Activated CD4-positive, alpha-beta T cell treated with anti-CD3 and anti-CD28 coated beads, Interleukin-2, amount 10 ng/mL, durations not matched to agents 24 days and 14 days (primary cell): ENCODE measurements around the gene MBD6. TPM values are rescaled to one million over a fixed set of nuclear protein-coding genes. Genes with fewer than 3 reads are reported as not detected.

Experiments
- DNase-seq: peaks from one replicate; pipeline ENCODE4 v3.0.0; 2022
- H3K27ac Mint-ChIP-seq: one replicate; pipeline ENCODE4 v1.8.0; 2022; ENCODE audit warnings: mild to moderate bottlenecking, mixed read lengths
- H3K27me3 Mint-ChIP-seq: one replicate; pipeline ENCODE4 v1.8.0; 2022; ENCODE audit warnings: mixed read lengths
- H3K36me3 Mint-ChIP-seq: one replicate; pipeline ENCODE4 v1.8.0; 2022; ENCODE audit warnings: low read depth, mild to moderate bottlenecking, mixed read lengths
- H3K4me1 Mint-ChIP-seq: one replicate; pipeline ENCODE4 v1.8.0; 2021; ENCODE audit warnings: mixed read lengths
- H3K4me3 Mint-ChIP-seq: one replicate; pipeline ENCODE4 v1.8.0; 2022; ENCODE audit warnings: mild to moderate bottlenecking, moderate library complexity, mixed read lengths
- H3K9me3 Mint-ChIP-seq: one replicate; pipeline ENCODE4 v1.8.0; 2021; ENCODE audit warnings: mixed read lengths
- intact Hi-C: fragments of 100-400 bp; cut with micrococcal nuclease; formaldehyde crosslinking; loops from one replicate; pipeline ENCODE4 v1.15.1; 2023
- total RNA-seq: library from RNA; stranded (reverse); gene quantifications from 2 replicates; pipeline ENCODE4 v1.2.3, GENCODE V29; 2022

Gene MBD6
- total RNA-seq, 1 donor from 2014 or later: 67.8 TPM

- Mint-ChIP-seq H3K4me1 (no peaks in the 10 kb centered on the region), H3K9me3 (no peaks in the 10 kb centered on the region), H3K4me3 (no peak overlapping the region), H3K27me3 (no peaks in the 10 kb centered on the region), H3K27ac (no peak overlapping the region), H3K36me3 (peaks cover 52% of the 10 kb centered on the region)
- DNase-seq: no peak
- intact Hi-C loops: no loop called here
Observed at GRCh38 chr12:57533108-57533507, 10.5 kb downstream of the MBD6 start.

DNA sequence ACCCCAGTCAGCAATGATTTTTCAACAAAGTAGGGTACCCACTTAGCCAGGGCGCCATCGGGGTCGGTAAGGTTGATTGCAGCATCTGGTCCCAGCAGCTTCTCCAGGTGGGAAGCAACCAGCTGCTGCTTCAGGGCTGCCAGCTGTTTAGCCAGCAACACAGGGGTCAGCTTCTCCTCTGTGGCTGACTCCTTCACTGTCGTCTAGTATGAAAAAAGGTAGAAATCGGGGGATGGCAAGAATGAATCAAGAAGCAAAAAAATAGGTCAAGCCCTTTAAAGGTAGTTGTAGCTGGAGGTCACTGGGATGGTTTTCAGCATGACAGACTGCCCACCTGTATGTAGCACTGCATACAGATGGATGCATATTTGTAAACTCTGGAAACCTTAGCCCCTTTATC lies 11.6 kb downstream of the MBD6 start:
- H3K36me3 Mint-ChIP-seq: peaks cover 53% of the 10 kb centered on the region
- no peaks in the 10 kb centered on the region for H3K9me3 Mint-ChIP-seq
- no peak overlapping the region for H3K27ac Mint-ChIP-seq
- peaks cover 2% of the 10 kb centered on the region for H3K4me1 Mint-ChIP-seq
- no peak for DNase-seq
- H3K4me3 Mint-ChIP-seq: no peak overlapping the region
- no peaks in the 10 kb centered on the region for H3K27me3 Mint-ChIP-seq
- intact Hi-C loops: no loop called here

DNA sequence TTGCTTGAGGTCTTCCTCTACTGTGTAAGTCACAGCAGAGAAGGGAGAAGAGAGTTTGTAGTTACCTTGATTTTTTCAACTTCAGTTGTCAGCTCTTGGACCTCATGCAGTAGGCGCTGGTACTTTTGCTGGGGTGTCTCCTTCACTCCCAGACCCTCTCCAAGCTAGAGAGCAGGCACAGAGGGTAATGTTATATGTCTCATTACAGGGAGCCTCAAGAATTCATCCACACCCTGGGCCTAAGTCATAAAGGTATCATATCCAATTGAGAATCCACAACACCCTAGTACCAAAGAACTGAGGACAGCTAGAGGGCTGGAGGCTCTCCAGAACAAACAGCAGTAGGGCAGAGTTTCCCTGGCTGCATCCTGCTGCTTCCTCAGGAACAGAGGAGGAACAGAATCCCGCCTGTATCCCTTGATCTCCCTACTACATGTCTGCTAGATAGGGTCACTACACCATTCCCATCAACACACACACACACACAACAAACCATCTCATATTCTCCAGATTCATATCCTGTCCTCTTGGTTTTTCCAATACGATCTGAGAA lies 12.4 kb downstream of the MBD6 start:
- Mint-ChIP-seq H3K4me3 (no peak overlapping the region), H3K27me3 (no peaks in the 10 kb centered on the region), H3K27ac (no peak overlapping the region), H3K36me3 (peaks cover 48% of the 10 kb centered on the region), H3K4me1 (peaks cover 2% of the 10 kb centered on the region), H3K9me3 (no peaks in the 10 kb centered on the region)
- intact Hi-C loops: no loop called here
- DNase-seq: no peak

DNA sequence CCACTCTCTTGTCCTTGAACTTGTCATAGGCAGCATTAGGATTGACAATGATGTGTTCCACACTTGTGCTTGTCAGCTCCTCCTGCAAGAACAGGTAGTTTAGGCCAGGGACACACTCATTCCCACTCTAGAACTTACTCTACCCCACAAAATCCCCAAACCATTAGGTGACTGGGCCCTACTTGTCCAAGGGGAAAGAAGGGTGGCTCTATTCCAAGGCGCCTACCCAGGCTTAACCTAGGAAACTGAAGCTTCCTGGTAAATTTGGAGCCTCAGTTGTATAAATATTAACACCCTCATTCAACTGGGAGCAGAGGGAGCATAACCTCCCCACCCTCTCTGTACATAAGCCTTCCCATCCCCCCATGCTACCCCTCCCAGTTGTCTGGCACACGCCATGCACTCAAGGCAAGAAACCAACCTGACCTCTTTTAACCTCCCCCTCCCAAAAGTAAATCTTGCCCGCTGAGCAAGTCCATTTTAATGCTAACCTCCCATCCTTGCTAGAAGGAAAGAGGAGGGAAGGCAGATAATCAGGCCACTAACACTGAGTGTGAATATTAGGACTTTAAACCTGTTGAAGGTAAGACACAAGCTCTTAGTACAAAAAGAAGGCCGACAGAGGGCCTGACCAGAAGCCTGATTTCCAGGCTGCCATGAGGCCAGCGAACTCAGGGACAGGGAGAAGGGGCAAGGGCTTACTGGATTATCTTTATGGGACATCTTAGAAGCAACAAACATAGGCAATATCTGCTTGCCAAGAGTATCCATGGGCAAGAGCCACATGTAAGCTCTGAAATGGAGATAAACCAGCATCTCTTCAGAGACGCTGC lies 13.4 kb downstream of the MBD6 start:
- H3K4me1 Mint-ChIP-seq: peaks cover 2% of the 10 kb centered on the region
- peaks cover 46% of the 10 kb centered on the region for H3K36me3 Mint-ChIP-seq
- H3K27me3 Mint-ChIP-seq: no peaks in the 10 kb centered on the region
- intact Hi-C loops: no loop called here
- no peak overlapping the region for H3K27ac Mint-ChIP-seq
- H3K4me3 Mint-ChIP-seq: no peak overlapping the region
- H3K9me3 Mint-ChIP-seq: no peaks in the 10 kb centered on the region
- no peak for DNase-seq

- Mint-ChIP-seq H3K36me3 (peaks cover 46% of the 10 kb centered on the region), H3K27me3 (no peaks in the 10 kb centered on the region), H3K27ac (no peak overlapping the region), H3K9me3 (no peaks in the 10 kb centered on the region), H3K4me3 (no peak overlapping the region), H3K4me1 (peaks cover 2% of the 10 kb centered on the region)
- DNase-seq: no peak
- intact Hi-C loops: no loop called here
Observed at GRCh38 chr12:57536597-57536942, 13.9 kb downstream of the MBD6 start.

DNA sequence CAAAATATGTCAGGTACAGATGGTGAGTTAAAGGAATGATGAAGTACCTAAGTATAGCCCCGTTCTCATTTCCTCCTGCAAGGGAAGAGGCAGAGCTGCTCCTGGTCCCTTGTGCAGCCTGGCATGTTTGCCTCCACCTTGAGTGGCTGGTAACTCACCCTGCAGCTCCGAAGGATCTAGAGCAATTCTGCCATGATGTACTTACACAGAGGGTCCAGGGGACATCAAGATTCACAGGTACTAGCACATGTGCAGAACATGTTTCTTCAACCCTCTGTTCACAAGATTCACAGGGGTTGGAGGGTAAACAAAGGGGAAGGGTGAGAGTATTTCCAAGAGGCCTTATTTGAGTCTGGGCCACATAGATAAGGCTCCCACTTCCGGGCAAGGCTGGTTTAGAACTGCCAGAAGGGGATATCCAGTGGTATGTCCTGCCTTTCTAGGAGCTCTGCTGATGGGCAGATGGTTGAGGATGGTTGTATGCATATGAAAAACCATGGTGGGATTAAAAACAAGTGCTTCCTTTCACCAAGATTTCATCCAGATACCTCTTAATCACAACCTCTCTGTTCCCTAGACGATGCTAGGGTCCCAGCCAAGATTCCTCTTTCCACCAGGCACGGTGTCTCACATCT lies 16.6 kb downstream of the MBD6 start:
- H3K27ac Mint-ChIP-seq: peak overlapping the region; percentile 48
- intact Hi-C loops: no loop called here
- H3K36me3 Mint-ChIP-seq: peaks cover 30% of the 10 kb centered on the region
- H3K27me3 Mint-ChIP-seq: no peaks in the 10 kb centered on the region
- peaks cover 6% of the 10 kb centered on the region for H3K4me1 Mint-ChIP-seq
- H3K4me3 Mint-ChIP-seq: no peak overlapping the region
- DNase-seq: no peak
- H3K9me3 Mint-ChIP-seq: no peaks in the 10 kb centered on the region

GRCh38 chr12:57541001-57541400 lies 18.4 kb downstream of the MBD6 start:
- H3K27ac Mint-ChIP-seq: no peak overlapping the region
- H3K4me3 Mint-ChIP-seq: no peak overlapping the region
- H3K4me1 Mint-ChIP-seq: peaks cover 17% of the 10 kb centered on the region
- intact Hi-C loops: no loop called here
- H3K9me3 Mint-ChIP-seq: no peaks in the 10 kb centered on the region
- H3K27me3 Mint-ChIP-seq: no peaks in the 10 kb centered on the region
- no peak for DNase-seq
- peaks cover 30% of the 10 kb centered on the region for H3K36me3 Mint-ChIP-seq

DNA sequence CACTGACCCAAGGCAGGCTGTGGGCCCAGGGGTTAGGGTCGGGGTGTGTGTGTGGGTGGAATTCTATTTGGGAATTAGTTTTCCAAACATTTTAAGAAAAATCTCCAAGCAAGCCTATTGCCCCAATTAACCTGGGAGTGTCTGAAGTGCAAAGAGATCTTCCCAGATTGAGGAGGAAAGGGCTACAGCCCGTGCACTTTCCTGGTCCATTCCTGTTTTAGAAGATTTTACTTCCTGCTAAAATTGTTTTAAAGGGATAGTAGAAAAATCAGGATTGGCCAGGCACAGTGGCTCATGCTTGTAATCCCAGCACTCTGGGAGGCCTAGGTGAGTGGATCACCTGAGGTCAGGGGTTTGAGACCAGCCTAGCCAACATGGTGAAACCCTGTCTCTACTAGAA lies 19.1 kb downstream of the MBD6 start:
- Mint-ChIP-seq H3K4me3 (no peak overlapping the region), H3K27ac (no peak overlapping the region), H3K27me3 (no peaks in the 10 kb centered on the region), H3K36me3 (peaks cover 34% of the 10 kb centered on the region), H3K4me1 (peaks cover 21% of the 10 kb centered on the region), H3K9me3 (no peaks in the 10 kb centered on the region)
- no peak for DNase-seq
- intact Hi-C loops: no loop called here

- H3K9me3 Mint-ChIP-seq: no peaks in the 10 kb centered on the region
- H3K36me3 Mint-ChIP-seq: peaks cover 28% of the 10 kb centered on the region
- H3K27me3 Mint-ChIP-seq: peaks cover 7% of the 10 kb centered on the region
- no peak overlapping the region for H3K27ac Mint-ChIP-seq
- DNase-seq: no peak
- peaks cover 26% of the 10 kb centered on the region for H3K4me1 Mint-ChIP-seq
- intact Hi-C loops: no loop called here
- H3K4me3 Mint-ChIP-seq: no peak overlapping the region
Observed at GRCh38 chr12:57543581-57543980, 21.0 kb downstream of the MBD6 start.

DNA sequence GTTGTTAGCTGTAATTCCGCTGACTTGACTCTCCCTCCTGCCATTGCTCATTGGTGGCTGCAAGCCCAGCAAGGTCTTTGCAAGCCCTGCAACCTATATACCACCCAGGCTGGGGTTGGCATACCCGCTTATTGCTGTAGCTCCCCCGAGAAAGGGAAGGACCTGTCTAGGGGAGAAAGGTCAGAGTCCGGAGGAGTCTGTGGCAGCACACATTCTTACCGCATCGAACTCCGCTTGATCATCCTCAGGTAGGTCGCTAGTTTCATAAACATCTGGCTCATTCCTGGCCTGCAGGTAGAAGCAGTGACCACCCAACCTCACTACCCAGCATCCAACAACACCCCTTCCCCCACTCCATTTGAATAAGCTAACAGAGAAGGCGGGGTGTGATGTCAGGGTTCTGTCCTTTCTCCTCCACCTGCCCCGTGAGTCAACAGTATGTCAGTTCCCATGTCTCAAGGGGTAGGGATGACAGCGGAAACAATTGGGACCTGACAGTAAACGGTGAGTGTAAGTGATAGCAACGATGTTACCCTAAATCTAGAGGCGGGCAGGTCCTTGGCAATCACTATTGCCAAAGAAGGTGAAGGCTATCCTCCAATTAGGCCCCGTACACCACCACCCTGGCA lies 23.3 kb downstream of the MBD6 start:
- intact Hi-C loops: loop anchor here (5.0 kb wide), 1 partner anchor 146 kb away; the partner anchor contains the start of gene OS9
- Mint-ChIP-seq H3K27ac (peak overlapping the region; percentile 94), H3K36me3 (peaks cover 18% of the 10 kb centered on the region), H3K4me1 (peaks cover 42% of the 10 kb centered on the region), H3K27me3 (peaks cover 18% of the 10 kb centered on the region), H3K4me3 (peak overlapping the region; percentile 96), H3K9me3 (no peaks in the 10 kb centered on the region)
- no peak for DNase-seq

- peaks cover 21% of the 10 kb centered on the region for H3K27me3 Mint-ChIP-seq
- H3K27ac Mint-ChIP-seq: peak within 1 kb of the TSS; percentile 94
Observed at GRCh38 chr12:57546438-57547287, 24.0 kb downstream of the MBD6 start, which contains the start of gene DCTN2. TSS of gene DCTN2 (minus strand) at chr12:57547192. CDS start at chr12:57547063, 129 bp downstream.

DNA sequence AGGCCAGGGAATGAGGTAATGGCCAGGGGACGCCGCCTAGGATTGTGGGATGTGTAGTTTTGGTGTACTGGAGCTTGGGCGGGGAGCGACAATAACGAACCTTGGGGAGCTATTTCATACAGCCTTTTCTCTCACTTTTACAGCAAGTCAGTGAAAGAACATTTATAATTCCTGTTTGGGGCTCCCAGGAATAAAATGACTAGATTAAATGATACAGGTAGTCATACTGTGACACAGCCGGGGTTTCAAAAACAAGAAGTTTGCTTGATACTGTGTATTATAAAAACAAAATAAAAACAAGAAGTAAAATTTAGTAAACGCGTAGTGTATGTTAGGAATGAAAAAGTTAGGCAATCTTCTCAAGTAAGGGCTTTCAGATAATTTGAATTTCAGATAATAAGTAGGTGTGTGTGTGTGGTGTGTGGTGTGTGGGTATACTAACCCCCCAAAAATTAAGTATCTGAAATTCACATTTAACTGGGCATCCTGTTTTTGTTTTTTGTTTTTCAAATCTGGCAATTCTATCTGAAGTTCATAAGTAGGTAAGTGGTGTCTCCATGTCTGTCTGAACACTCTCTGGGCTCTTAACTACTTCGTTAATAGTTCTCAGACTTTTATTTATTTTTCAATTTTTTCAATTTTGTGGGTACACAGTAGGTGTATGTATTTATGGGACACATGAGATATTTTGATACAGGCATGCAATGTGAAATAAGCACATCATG lies 24.8 kb downstream of the MBD6 start:
- peak overlapping the region; percentile 94 for H3K27ac Mint-ChIP-seq
- H3K4me1 Mint-ChIP-seq: peaks cover 42% of the 10 kb centered on the region
- no peak for DNase-seq
- intact Hi-C loops: loop anchor here (1.0 to 5.0 kb wide), 3 partner anchors 27 to 145 kb away; partner anchors contain the start of genes DDIT3 and OS9
- H3K4me3 Mint-ChIP-seq: peak overlapping the region; percentile 96
- H3K36me3 Mint-ChIP-seq: peaks cover 14% of the 10 kb centered on the region
- no peaks in the 10 kb centered on the region for H3K9me3 Mint-ChIP-seq
- H3K27me3 Mint-ChIP-seq: peaks cover 21% of the 10 kb centered on the region

More at GRCh38 chr12:57546438-57547287, 24.0 kb downstream of the MBD6 start, which contains the start of gene DCTN2:
- peak; percentile 98 for DNase-seq
- Mint-ChIP-seq H3K36me3 (peaks cover 14% of the 10 kb centered on the region), H3K4me1 (peaks cover 42% of the 10 kb centered on the region), H3K4me3 (peak within 1 kb of the TSS; percentile 96), H3K9me3 (no peaks in the 10 kb centered on the region)
- intact Hi-C loops: loop anchor here (1.0 to 5.0 kb wide), 3 partner anchors 26 to 146 kb away; partner anchors contain the start of genes DDIT3 and OS9

DNA sequence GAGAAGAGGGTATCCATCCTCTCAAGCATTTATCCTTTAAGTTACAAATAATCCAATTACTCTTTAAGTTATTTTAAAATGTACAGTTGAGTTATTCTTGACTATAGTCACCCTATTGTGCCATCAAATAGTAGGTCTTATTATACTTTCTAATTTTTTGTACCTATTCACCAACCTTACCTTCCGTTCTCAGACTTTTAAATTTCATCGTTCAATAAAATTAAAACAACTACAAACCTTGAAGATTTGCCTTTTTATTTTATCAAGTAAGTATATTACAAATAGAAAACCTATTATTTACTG lies 25.3 kb downstream of the MBD6 start:
- Mint-ChIP-seq H3K36me3 (peaks cover 12% of the 10 kb centered on the region), H3K27me3 (peaks cover 21% of the 10 kb centered on the region), H3K9me3 (no peaks in the 10 kb centered on the region), H3K27ac (no peak overlapping the region), H3K4me3 (no peak overlapping the region), H3K4me1 (peaks cover 44% of the 10 kb centered on the region)
- intact Hi-C loops: loop anchor here (5.0 kb wide), 1 partner anchor 144 kb away; the partner anchor contains the start of gene OS9
- no peak for DNase-seq
